Esophagus muscularis mucosa (tissue), 4 donors: Measurements from ENCODE around the gene RTTN. TPM values are rescaled to one million over a fixed set of nuclear protein-coding genes. Genes with fewer than 3 reads are reported as not detected.

Experiments used
- DNase-seq: peaks from one replicate; pipeline ENCODE4 v3.0.0-alpha.2; 2017; ENCODE audit errors: extremely low spot score
- H3K27ac ChIP-seq, 4 donors: fragments of 200-600 bp; sonication (generic); replicated peaks in 1 of 4; 1 replicate in 3 of 4; 2 replicates in 1 of 4; pipeline ENCODE4 v1.5.1; 2016 to 2019; ENCODE audit warnings: mild to moderate bottlenecking in 1 of 4
- H3K27me3 ChIP-seq, 4 donors: fragments of 200-600 bp; sonication (generic); one replicate each; pipeline versions ENCODE4 v1.5.1 to v1.6.0; 2016 to 2019
- H3K36me3 ChIP-seq, 4 donors: fragments of 200-600 bp; sonication (generic); one replicate each; pipeline ENCODE4 v1.5.1; 2016 to 2019
- H3K4me1 ChIP-seq, 4 donors: fragments of 200-600 bp; sonication (generic); one replicate each; pipeline ENCODE4 v1.5.1; 2016 to 2019
- H3K4me3 ChIP-seq, 4 donors: fragments of 200-600 bp; sonication (generic); 1 replicate in 2 of 4; 2 replicates in 2 of 4; pipeline ENCODE4 v1.5.1; 2016 to 2019; ENCODE audit warnings: mild to moderate bottlenecking in 4 of 4, moderate library complexity in 1 of 4
- H3K9me3 ChIP-seq, 4 donors: fragments of 200-600 bp; sonication (generic); 1 replicate in 3 of 4; 2 replicates in 1 of 4; pipeline ENCODE4 v1.5.1; 2016 to 2019
- EP300 ChIP-seq: sonication (generic); formaldehyde crosslinking; IDR thresholded peaks from one replicate; pipeline ENCODE4 v1.6.1; 2017; ENCODE audit warnings: antibody characterized with exemption
- POLR2A ChIP-seq: fragments of 450-650 bp; IDR thresholded peaks from one replicate; pipeline ENCODE4 v1.6.1; 2017; ENCODE audit warnings: antibody characterized with exemption, moderate library complexity, mild to moderate bottlenecking, low read depth
- POLR2AphosphoS5 ChIP-seq, 2 donors: sonication (generic); formaldehyde crosslinking; IDR thresholded peaks; one replicate each; pipeline ENCODE4 v1.6.1; 2017; ENCODE audit warnings: antibody characterized with exemption in 2 of 2
- WGBS: methylation state at CpG from one replicate; pipeline ENCODE4 v1.1.5; 2018; 5-methylcytosine and 5-hydroxymethylcytosine counted together
- intact Hi-C: fragments of 100-400 bp; cut with DNase I; formaldehyde crosslinking; loops from one replicate; pipeline ENCODE4 v1.15.1; 2023
- total RNA-seq, 4 donors: library from RNA; depleted of rRNA; stranded (reverse); fragments of >200 nt; gene quantifications; one replicate each; pipeline versions ENCODE4 v1.1.0 to v1.2.1, GENCODE V29; 2016
- TF ChIP-seq, protein P1 (sequence below), 3 experiments: fragments of 200-600 bp in 2 of 3; fragments of 450-650 bp in 1 of 3; sonication (generic) in 2 of 3; IDR thresholded peaks; one replicate each; pipeline ENCODE4 v1.5.1; 2017 to 2019; ENCODE audit warnings: antibody characterized with exemption in 3 of 3, mild to moderate bottlenecking in 2 of 3, moderate library complexity in 1 of 3

The RTTN gene
- total RNA-seq, 4 donors from 2014 or later, result 6.7 to 18.7 (median 7.3) TPM

DNA sequence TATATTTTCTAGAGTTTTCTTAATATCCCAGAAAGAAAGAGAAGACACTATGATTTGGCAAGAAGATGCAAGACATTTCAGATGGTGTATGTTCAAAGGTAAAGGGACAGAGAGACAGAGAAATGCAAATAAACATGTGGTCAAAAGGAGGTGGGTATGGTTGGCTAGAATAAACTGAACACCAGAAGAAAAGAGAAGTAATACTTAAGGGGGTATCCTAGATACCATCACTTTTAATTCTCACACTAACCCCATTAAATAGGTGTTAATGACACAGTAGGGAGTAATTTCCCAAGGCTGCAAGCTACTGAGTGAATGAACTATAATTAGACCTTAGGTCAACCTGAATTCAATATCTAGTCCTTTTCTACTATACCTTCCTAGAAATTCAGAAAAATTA is 146.6 kb downstream of the RTTN start:
- Histone ChIP-seq H3K4me1 (no peaks in the 10 kb centered on the region), H3K4me3 (no peak overlapping the region), H3K36me3 (peaks cover 0 to 62% (median 21%) of the 10 kb centered on the region in 4 donors), H3K9me3 (no peaks in the 10 kb centered on the region), H3K27ac (no peak overlapping the region), H3K27me3 (no peaks in the 10 kb centered on the region)
- no peak for TF ChIP-seq POLR2AphosphoS5 (IDR thresholded peaks at IDR 0.05)
- TF ChIP-seq, protein P1, sequence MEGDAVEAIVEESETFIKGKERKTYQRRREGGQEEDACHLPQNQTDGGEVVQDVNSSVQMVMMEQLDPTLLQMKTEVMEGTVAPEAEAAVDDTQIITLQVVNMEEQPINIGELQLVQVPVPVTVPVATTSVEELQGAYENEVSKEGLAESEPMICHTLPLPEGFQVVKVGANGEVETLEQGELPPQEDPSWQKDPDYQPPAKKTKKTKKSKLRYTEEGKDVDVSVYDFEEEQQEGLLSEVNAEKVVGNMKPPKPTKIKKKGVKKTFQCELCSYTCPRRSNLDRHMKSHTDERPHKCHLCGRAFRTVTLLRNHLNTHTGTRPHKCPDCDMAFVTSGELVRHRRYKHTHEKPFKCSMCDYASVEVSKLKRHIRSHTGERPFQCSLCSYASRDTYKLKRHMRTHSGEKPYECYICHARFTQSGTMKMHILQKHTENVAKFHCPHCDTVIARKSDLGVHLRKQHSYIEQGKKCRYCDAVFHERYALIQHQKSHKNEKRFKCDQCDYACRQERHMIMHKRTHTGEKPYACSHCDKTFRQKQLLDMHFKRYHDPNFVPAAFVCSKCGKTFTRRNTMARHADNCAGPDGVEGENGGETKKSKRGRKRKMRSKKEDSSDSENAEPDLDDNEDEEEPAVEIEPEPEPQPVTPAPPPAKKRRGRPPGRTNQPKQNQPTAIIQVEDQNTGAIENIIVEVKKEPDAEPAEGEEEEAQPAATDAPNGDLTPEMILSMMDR (IDR thresholded peaks at IDR 0.05), result no peak
- TF ChIP-seq EP300, result no peak
- TF ChIP-seq POLR2A, result no peak
- intact Hi-C loops, result no loop called here
- no peak for DNase-seq

DNA sequence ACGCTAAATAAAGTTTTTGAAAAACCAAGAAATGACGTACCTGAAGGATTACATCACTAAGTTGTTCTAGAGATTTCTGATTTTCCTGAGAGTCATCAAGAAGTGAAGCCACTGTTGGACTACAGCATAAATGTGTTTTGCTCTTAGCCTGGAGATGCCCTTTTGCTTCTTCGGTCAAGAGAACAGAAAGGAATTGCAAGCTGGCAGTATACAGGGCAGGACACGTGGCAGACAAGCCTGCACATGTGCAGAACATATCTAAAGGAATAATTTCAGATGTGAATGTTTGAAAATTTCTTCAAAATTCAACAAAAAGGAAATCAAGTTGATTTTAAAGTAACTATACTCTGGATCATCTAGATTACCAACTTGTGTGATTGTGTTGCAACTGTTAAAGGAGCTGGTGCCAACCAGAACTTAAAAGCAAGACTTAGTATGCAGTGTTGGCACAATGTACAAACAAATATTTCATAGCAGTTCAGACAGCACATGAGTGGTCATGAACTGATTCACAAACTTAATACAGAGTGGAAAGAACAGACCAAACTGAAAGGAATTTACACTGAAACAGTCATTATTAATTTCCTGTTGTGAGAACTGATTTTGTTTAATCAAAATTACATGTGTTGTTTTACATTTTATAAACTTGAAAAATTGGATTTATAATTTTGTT is 157.4 kb downstream of the RTTN start:
- DNase-seq, result no peak
- Histone ChIP-seq H3K27ac (no peak overlapping the region), H3K9me3 (no peaks in the 10 kb centered on the region), H3K4me3 (no peak overlapping the region), H3K36me3 (peaks cover 3 to 16% (median 9%) of the 10 kb centered on the region in 4 donors), H3K27me3 (no peaks in the 10 kb centered on the region), H3K4me1 (no peaks in the 10 kb centered on the region)
- 95% methylated on average over 4 of the region's 4 CpGs for WGBS
- intact Hi-C loops, result no loop called here
- TF ChIP-seq POLR2A (no peak), EP300 (no peak), POLR2AphosphoS5 (IDR thresholded peaks at IDR 0.05) (no peak)
- TF ChIP-seq, protein P1 (IDR thresholded peaks at IDR 0.05), result no peak

DNA sequence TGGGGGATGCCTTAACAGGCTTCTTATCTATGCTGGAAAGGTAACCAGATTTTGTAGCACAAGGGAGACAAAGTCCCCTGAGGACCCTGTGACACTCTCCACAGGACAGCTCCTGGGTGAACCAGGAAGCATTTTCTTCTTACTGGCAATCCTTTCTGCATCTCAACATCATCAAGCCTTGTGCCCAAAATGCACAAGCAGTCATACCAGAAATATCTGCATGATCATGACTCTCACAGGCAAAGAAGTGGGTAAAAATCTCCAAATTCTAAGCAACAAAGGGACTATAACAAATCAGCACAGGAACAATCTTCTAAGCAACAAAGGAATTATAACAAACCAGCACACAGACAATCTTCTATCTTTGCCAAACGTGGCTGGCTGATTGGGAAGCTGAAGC is 158.7 kb downstream of the RTTN start:
- Histone ChIP-seq H3K27ac (no peak overlapping the region), H3K4me1 (no peaks in the 10 kb centered on the region), H3K9me3 (no peaks in the 10 kb centered on the region), H3K4me3 (no peak overlapping the region), H3K36me3 (peaks cover 0 to 12% (median 10%) of the 10 kb centered on the region in 4 donors), H3K27me3 (no peaks in the 10 kb centered on the region)
- 69% methylated on average over 1 of the region's 1 CpG for WGBS
- DNase-seq, result no peak
- no peak for TF ChIP-seq POLR2A
- no peak for TF ChIP-seq POLR2AphosphoS5 (IDR thresholded peaks at IDR 0.05)
- TF ChIP-seq EP300, result no peak
- TF ChIP-seq, protein P1 (IDR thresholded peaks at IDR 0.05), result no peak
- intact Hi-C loops, result no loop called here

DNA sequence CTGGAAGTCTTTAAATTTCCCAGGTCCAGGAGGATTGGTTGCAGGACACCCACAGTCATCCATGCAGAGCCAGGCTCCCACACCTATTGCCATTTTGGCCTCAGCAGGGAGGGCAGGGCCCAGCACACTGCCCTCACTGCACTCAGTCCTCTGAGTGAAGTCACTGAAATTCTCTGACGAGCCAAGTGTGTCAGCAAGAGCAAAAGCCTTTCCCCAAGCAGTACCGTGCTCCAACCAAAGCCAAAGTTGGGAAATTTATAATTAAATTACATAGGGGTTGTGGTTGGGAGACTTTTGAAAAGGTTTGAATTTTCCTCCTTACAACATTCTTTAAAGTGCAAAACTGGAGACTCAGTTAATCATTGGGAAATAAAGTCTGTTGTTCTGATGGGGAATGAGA is 159.3 kb downstream of the RTTN start:
- intact Hi-C loops, result no loop called here
- H3K36me3 ChIP-seq, result peaks cover 0 to 10% (median 9%) of the 10 kb centered on the region in 4 donors
- H3K27ac ChIP-seq, result no peak overlapping the region
- no peak overlapping the region for H3K4me3 ChIP-seq
- no peaks in the 10 kb centered on the region for H3K27me3 ChIP-seq
- no peaks in the 10 kb centered on the region for H3K4me1 ChIP-seq
- H3K9me3 ChIP-seq, result no peaks in the 10 kb centered on the region
- no peak for TF ChIP-seq POLR2A
- TF ChIP-seq EP300, result no peak
- TF ChIP-seq, protein P1 (IDR thresholded peaks at IDR 0.05), result no peak
- TF ChIP-seq POLR2AphosphoS5 (IDR thresholded peaks at IDR 0.05), result no peak
- DNase-seq, result no peak
- WGBS, result 100% methylated on average over 2 of the region's 2 CpGs

DNA sequence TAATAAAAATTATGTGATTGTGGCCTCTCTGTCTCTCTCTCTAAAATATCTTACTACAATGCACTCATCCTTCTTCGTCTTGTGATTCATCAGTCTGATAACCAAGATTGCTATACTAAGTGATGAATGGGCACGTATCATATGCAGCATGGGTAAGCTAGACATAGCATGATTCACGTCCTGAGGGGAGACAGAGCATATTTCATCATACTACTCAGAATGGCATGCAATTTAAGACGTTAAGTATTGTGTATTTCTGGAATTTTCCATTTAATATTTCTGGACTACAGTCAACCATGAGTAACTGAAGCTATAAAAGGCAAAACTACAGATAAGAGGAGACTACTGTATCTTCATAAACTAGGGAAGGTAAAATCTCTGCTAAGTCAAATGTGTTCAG is 160.9 kb downstream of the RTTN start:
- Histone ChIP-seq H3K4me1 (no peaks in the 10 kb centered on the region), H3K27me3 (no peaks in the 10 kb centered on the region), H3K27ac (no peak overlapping the region), H3K9me3 (no peaks in the 10 kb centered on the region), H3K36me3 (peaks cover 0 to 3% (median 0%) of the 10 kb centered on the region in 4 donors), H3K4me3 (no peak overlapping the region)
- TF ChIP-seq, protein P1 (IDR thresholded peaks at IDR 0.05), result no peak
- TF ChIP-seq POLR2AphosphoS5 (IDR thresholded peaks at IDR 0.05) (no peak), POLR2A (no peak), EP300 (no peak)
- intact Hi-C loops, result no loop called here
- no peak for DNase-seq
- 48% methylated on average over 4 of the region's 4 CpGs for WGBS
